ENCODE results near the gene GPR12. TPM values are rescaled to one million over a fixed set of nuclear protein-coding genes. Genes with fewer than 3 reads are reported as not detected.

Gene GPR12
- total and polyA plus RNA-seq, 2 donors (not counting 3 experiments of a cell fraction or from before 2014, with no cell fraction given), result not detected

GRCh38 chr13:26758496-26759157 is 2.0 kb downstream of the GPR12 start:
- H3K9me1 ChIP-seq (replicated peaks; ENCODE audit: control insufficient read depth, extremely low read depth, insufficient read depth, low read length), result no peaks in the 10 kb centered on the region
- BruUV-seq (replicated peaks), result no TSS peak
- no peaks in the 10 kb centered on the region for H3K4me1 ChIP-seq (ENCODE audit: control insufficient read depth, extremely low read depth, insufficient read depth, low read length)
- no peak overlapping the region for H3K9ac ChIP-seq (replicated peaks; ENCODE audit: extremely low read depth, insufficient read depth, low read length)
- intact Hi-C loops (cut with micrococcal nuclease) (no loop called here), dilution Hi-C loops (cut with MboI; ENCODE audit: extremely low pct_ligation_motif_present, low sequenced_read_pairs) (no loop called here)
- H2AFZ ChIP-seq (ENCODE audit: low read depth, low read length), result no peak overlapping the region
- ChIA-PET POLR2A (no interaction called here), CTCF (no interaction called here)
- no peaks in the 10 kb centered on the region for H3K36me3 ChIP-seq (ENCODE audit: control insufficient read depth in 2 of 2, extremely low read depth in 1 of 2, insufficient read depth in 2 of 2, low read length in 2 of 2)
- FAIRE-seq (no peak), DNase-seq (ENCODE audit: low read depth, low spot score) (no peak)
- H3K27me3 ChIP-seq (ENCODE audit: control insufficient read depth in 2 of 2, insufficient read depth in 2 of 2, low read length in 2 of 2), result peaks cover 35 to 45% of the 10 kb centered on the region in 2 experiments
- no peak overlapping the region for H3K4me3 ChIP-seq (replicated peaks in 1 of 3; ENCODE audit: insufficient read depth in 1 of 3, low read depth in 1 of 3, low read length in 3 of 3)
- H3K4me2 ChIP-seq (ENCODE audit: insufficient read depth, low read length), result no peak overlapping the region
- H3K79me2 ChIP-seq (ENCODE audit: control insufficient read depth, insufficient read depth, low read length), result no peaks in the 10 kb centered on the region
- no peaks in the 10 kb centered on the region for H3K9me3 ChIP-seq (replicated peaks; ENCODE audit: control insufficient read depth, insufficient read depth, low read length)
- no peak overlapping the region for H3K27ac ChIP-seq (ENCODE audit: insufficient read depth, low read depth, low read length)
- H4K20me1 ChIP-seq (replicated peaks; ENCODE audit: control insufficient read depth, extremely low read depth, insufficient read depth, low read length), result no peaks in the 10 kb centered on the region
- TF ChIP-seq GATA2 (IDR thresholded peaks at IDR 0.05; ENCODE audit: insufficient read depth, insufficient read length, low read depth, low read length) (no peak), EZH2 (IDR thresholded peaks at IDR 0.05; ENCODE audit: borderline replicate concordance, low read depth, low read length, severe bottlenecking) (no peak), POLR2A (IDR thresholded peaks at IDR 0.05; ENCODE audit: low read depth, low read length) (no peak), JUN (IDR thresholded peaks at IDR 0.05; ENCODE audit: borderline replicate concordance, insufficient read depth, insufficient read length, low read depth) (no peak), POLR2AphosphoS5 (IDR thresholded peaks at IDR 0.05; ENCODE audit: insufficient read depth, low read depth, low read length) (no peak), CTCF (IDR thresholded peaks at IDR 0.05; ENCODE audit: extremely low read depth in 1 of 2, insufficient read depth in 1 of 2, low read depth in 1 of 2, low read length in 2 of 2) (no peak), FOS (IDR thresholded peaks at IDR 0.05; ENCODE audit: borderline replicate concordance, insufficient read depth, low read length) (no peak), MYC (IDR thresholded peaks at IDR 0.05; ENCODE audit: low read depth, low read length) (no peak)
